ENCODE results near the gene TEKT2.
A peak's percentile ranks its signal among the peaks of the same experiment; 100 is the strongest.

The TEKT2 gene

DNA sequence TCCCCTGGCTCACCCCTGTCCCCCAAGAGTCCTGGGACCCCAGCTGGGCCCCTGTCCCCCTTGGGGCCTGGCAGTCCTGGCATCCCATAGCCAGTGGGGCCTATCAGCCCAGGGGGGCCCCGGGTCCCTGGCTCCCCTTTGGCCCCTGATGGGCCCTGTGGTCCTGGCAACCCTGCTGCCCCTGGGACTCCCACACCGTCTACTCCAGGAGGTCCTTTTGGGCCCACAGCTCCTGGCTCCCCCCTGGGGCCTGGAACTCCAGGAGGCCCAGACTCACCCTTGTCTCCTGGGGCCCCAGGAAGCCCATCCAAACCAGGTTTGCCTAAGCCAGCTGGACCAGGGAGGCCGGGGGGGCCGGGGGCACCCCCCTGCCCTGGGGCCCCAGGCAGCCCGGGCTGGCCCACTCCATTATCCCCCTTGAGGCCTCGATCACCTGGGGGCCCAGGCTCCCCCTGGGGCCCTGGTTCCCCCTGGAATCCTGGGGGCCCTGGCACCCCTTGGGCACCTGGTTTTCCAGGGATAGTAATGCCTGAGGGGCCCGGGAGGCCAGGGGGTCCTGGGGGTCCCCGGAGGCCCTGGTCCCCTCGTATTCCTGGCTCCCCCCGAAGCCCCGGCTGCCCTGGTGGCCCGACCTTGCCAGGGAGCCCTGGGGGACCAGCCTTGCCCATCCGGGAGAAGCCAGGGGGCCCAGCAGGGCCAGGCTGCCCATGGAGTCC is 14.9 kb downstream of the TEKT2 start:
- ChIA-PET CTCF (interaction anchor here (0.9 to 19.1 kb wide), 5 partner anchors 12 to 187 kb away, joined by 3 to 226 read pairs (median 8); no protein-coding TSS in a partner anchor), POLR2A (no interaction called here)
- no peak for DNase-seq (ENCODE audit: extremely low spot score)
- TF ChIP-seq, protein P1, sequence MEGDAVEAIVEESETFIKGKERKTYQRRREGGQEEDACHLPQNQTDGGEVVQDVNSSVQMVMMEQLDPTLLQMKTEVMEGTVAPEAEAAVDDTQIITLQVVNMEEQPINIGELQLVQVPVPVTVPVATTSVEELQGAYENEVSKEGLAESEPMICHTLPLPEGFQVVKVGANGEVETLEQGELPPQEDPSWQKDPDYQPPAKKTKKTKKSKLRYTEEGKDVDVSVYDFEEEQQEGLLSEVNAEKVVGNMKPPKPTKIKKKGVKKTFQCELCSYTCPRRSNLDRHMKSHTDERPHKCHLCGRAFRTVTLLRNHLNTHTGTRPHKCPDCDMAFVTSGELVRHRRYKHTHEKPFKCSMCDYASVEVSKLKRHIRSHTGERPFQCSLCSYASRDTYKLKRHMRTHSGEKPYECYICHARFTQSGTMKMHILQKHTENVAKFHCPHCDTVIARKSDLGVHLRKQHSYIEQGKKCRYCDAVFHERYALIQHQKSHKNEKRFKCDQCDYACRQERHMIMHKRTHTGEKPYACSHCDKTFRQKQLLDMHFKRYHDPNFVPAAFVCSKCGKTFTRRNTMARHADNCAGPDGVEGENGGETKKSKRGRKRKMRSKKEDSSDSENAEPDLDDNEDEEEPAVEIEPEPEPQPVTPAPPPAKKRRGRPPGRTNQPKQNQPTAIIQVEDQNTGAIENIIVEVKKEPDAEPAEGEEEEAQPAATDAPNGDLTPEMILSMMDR (IDR thresholded peaks at IDR 0.05; ENCODE audit: control extremely low read depth, extremely low read depth, low read depth, missing control alignments), result no peak

DNA sequence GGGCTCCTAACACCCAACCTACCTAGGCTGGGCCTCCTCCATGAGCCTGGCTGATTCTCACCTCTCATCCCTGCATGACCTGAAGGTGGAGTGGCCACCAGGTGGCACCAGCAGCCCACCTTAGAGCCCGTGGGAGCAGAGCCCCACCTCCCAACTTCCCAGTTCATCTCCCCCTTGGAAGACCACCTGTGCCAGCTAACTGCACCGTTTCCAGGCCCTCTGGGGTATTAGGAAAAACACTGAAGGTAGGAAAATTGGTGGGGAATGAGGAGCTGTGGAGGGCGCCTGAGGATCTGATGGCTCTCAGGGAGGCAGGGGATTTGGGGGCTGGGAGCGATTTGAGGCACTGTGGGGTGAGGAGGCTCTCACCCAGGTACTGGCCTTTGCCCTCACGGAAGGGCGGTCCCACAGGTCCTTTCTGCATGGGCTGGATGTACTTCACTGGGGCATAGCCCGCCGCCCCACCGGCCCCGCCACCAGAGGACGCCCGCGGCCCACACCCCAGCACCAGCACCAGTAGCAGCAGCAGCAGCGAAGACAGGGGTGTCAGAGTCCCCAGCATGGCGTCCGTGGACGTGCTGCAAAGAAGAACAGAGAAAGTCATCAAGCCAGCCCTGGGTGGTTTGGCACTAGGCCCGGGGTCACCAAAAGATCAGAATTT is 15.9 kb downstream of the TEKT2 start:
- ChIA-PET POLR2A (no interaction called here), CTCF (interaction anchor here (0.6 to 19.1 kb wide), 18 partner anchors 9 to 320 kb away, joined by 3 to 226 read pairs (median 4); partner anchors contain the start of gene TRAPPC3)
- DNase-seq (ENCODE audit: extremely low spot score), result peak; percentile 89
- TF ChIP-seq, protein P1 (IDR thresholded peaks at IDR 0.05; ENCODE audit: control extremely low read depth, extremely low read depth, low read depth, missing control alignments), result peak; percentile 88

DNA sequence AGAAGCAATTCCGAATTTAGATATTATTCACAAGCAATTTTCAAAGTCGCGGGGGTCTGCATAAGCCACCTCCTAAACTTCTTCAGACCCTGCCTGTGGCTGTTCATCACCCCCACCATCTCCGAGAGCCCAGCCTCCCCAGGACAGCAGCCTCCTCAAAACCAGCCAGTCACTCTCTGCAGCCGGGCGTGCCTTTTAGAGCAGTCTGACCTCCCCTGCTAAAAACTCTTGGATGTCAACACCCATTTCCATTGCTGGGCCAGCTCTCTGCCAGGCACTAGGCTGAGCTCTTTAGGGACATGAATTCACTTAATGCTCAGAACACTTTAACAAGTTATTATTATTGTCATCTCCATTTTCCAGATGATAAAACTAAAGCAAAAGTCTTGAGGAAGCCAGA is 16.5 kb downstream of the TEKT2 start:
- DNase-seq (ENCODE audit: extremely low spot score), result no peak
- ChIA-PET POLR2A (no interaction called here), CTCF (interaction anchor here (0.6 to 19.1 kb wide), 19 partner anchors 9 to 320 kb away, joined by 3 to 226 read pairs (median 4); partner anchors contain the start of gene TRAPPC3)
- TF ChIP-seq, protein P1 (IDR thresholded peaks at IDR 0.05; ENCODE audit: control extremely low read depth, extremely low read depth, low read depth, missing control alignments), result no peak

- no peak for DNase-seq (ENCODE audit: extremely low spot score)
- TF ChIP-seq, protein P1 (IDR thresholded peaks at IDR 0.05; ENCODE audit: control extremely low read depth, extremely low read depth, low read depth, missing control alignments), result no peak
- POLR2A ChIA-PET, result no interaction called here
- CTCF ChIA-PET, result interaction anchor here (0.9 to 19.1 kb wide), 6 partner anchors 10 to 184 kb away, joined by 4 to 226 read pairs (median 5); partner anchors contain the start of gene TRAPPC3
Measured at GRCh38 chr1:36101546-36101945, 17.7 kb downstream of the TEKT2 start.

DNA sequence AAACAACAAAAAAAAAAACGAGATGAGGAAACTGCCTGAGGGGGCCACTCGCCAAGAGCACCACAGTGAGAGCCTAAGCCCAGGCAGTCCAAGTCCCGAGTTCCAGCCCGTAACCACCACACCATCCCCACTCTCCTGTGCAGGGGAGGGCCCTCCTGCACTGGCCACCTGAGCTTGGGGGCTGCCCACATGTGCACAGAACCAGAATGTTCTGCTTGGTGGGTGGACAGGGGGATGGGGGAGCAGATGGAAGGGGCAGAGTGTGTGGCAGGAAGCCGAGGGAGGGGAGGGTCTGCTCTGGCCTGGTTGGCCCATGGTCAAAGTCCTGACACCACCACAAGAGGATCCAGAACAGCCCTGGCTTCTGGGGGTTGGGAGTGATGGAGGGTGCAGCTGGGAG is 22.4 kb downstream of the TEKT2 start:
- no peak for DNase-seq (ENCODE audit: extremely low spot score)
- TF ChIP-seq, protein P1 (IDR thresholded peaks at IDR 0.05; ENCODE audit: control extremely low read depth, extremely low read depth, low read depth, missing control alignments), result no peak
- CTCF ChIA-PET, result interaction anchor here (1.2 to 19.1 kb wide), 5 partner anchors 20 to 180 kb away, joined by 3 to 226 read pairs (median 4); no protein-coding TSS in a partner anchor
- POLR2A ChIA-PET, result no interaction called here

DNA sequence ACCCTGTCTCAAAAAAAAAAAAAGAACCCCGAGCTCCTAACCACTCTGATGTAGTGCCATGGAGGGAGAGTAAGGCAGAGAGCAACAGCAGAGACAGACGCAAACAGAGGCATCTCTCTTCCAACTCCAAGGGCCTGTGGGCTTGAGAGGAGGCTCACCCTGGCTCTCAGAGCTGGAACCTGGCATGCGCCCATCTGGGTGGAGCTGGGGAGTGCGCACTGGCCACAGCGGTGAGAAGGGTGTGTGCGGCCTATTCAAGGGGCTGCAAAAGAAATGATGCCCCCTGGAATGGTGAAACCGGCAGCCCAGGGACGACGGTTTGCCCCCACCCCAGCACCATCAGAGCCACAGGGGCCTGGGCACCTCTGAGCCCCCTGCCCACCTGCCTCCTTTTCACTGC is 23.5 kb downstream of the TEKT2 start:
- TF ChIP-seq, protein P1 (IDR thresholded peaks at IDR 0.05; ENCODE audit: control extremely low read depth, extremely low read depth, low read depth, missing control alignments), result no peak
- no peak for DNase-seq (ENCODE audit: extremely low spot score)
- CTCF ChIA-PET, result interaction anchor here (1.2 to 19.1 kb wide), 4 partner anchors 21 to 81 kb away, joined by 3 to 226 read pairs (median 9); no protein-coding TSS in a partner anchor
- POLR2A ChIA-PET, result interaction anchor here (0.6 kb wide), 1 partner anchor 20 kb away, joined by 3 read pairs; no protein-coding TSS in a partner anchor
